IPS-NIHi7 (cell line): Measurements from ENCODE around the gene C1orf105.

ENCODE experiments used
- DNase-seq: peaks from one replicate; pipeline ENCODE4 v3.0.0; 2012; ENCODE audit warnings: mixed read lengths; ENCODE audit errors: extremely low spot score

C1orf105 gene

DNA sequence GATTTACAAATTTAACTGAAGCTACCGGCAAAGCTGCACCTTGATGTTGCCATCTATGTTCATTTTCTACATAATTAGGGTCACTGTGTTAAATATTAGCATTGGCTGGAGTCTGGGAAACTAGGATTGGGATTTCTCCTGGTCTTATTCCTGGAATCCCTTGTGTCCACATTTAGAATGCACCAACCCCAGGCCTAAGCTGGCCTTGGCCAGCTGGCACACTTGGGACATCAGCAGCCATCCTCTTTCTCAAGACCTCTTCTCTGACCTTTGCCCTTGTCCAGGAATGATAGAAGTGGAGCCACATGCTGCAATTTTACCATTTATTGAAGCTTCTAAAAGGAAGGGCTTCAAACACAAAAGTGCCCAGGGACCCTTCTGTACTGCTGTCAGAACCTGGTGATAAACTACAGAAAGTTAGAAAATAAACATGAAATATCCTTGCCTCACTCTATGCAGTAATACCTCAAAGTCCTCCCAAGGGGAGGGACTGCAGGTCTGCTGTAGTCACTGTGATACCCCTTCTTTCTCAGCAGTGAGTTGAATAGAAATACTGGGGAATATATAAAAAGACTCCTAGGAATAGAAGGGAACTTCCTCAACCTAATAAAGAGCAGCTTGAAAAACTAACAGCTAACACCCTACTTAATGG, 37.1 kb downstream of the C1orf105 start:
- no peak for DNase-seq

DNA sequence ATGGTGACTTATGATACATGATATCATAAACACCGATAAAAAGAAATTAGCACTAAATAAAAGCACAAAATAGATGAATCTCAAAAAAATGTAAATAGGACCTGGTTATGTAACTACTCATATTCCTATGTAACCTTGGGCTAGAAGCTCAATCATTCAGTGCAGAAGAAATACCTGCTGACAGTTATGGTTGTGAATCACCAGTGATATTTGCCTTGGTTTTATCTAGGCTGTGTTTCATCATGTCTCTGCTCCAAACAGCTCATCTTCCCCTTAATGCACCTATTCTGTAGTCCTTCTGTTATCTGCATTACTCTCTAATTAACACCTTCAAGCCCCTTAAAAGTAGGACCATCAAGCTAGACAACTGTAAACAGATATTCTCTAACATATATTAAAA, 39.7 kb downstream of the C1orf105 start:
- DNase-seq = no peak

DNA sequence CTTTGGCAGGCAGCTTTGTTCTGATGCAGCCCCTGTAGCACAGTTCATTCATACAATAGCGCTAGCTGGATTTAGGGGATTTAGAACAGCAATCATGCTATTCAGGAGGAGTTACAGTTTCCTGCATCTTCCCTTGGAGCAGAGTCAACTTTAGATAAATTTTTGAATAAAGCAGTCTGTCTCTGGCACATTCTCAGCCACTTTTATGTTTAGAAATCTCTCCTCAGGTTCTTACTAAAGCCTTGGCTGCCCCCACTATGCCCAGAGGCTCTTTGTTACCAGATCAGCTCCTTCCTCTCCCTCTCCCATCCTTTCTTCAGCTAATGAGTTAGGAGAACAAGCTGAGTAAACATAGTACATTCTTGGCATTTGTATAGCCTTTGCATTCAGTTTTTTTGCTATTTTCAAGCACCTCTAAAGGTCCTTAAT, 40.4 kb downstream of the C1orf105 start:
- DNase-seq = no peak

GRCh38 chr1:172465617-172466016, 45.1 kb downstream of the C1orf105 start:
- no peak for DNase-seq

GRCh38 chr1:172466795-172467407, 46.4 kb downstream of the C1orf105 start:
- no peak for DNase-seq

DNA sequence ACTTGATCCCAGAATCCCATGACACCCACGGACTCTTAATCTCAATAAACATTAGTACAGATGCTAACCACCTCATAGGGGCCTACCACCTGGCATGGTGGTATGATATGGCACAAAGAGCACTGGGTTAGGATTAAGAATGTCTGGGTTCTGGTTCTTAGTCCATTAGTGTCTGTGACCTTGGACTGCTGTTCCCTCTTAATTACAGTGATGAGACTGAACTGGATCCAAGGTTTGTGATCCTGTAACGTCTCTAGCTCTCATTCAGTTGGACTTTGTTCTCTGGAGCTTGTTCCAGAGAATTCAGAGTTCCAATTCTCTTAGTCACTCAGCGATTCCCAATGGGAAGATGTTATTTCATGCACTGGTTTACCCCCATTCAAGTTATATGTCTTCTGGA, 47.0 kb downstream of the C1orf105 start:
- DNase-seq = no peak

- no peak for DNase-seq
Measured at GRCh38 chr1:172468296-172468695, 47.8 kb downstream of the C1orf105 start.

- no peak for DNase-seq
Measured at GRCh38 chr1:172469717-172470116, 49.2 kb downstream of the C1orf105 start.

DNA sequence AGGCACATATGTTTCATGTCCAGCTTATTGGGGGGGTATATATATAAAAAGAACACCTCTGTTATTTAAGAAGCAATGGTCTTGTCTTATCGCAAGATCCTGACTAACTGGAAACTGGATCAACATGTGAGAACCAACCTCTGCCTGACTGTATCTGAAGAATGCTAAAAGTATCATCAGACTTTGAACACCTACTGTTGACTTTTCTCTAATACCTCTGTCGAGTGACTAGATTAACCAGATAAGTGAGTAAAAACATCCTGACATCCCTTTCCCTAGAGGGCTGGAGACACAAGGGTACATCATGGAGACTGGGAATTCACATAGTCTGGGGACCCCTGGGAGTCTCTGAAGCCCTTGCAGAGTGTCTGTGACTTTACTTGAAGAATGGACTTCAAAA, 49.7 kb downstream of the C1orf105 start:
- DNase-seq = no peak

GRCh38 chr1:172471666-172472065, 51.2 kb downstream of the C1orf105 start:
- no peak for DNase-seq

GRCh38 chr1:172472495-172472894, 52.0 kb downstream of the C1orf105 start:
- DNase-seq = no peak

GRCh38 chr1:172473302-172473701, 52.8 kb downstream of the C1orf105 start:
- DNase-seq = no peak

- DNase-seq = no peak
Measured at GRCh38 chr1:172473842-172474241, 53.4 kb downstream of the C1orf105 start.

DNA sequence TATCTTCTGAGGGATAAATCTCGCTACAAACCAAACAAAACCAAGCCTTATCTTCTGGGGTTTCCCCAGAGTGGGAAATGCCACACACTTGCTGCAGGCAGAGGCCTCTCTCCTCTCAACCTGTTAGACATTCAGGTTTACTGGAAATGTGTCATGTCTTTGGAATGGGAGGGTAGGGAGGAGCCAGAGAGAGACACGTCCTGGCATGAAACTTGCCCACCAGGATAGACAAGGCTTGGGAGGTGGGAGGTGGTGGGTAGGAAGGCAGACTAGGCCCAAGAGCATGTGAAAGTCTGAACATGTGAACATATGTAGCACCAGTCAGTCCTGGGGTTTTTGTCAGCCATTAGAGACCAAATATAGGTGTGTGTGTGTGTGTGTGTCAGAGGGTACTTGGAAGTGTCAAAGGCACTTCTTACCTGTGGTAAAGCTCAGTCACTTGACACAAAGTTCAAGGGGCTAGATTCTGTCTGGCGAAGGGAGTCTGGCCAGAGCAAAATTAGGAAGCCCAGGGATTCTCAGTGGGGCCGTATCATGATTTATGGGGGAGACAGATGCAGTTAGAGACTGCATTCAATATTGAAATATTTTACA, 55.8 kb downstream of the C1orf105 start:
- DNase-seq = no peak

DNA sequence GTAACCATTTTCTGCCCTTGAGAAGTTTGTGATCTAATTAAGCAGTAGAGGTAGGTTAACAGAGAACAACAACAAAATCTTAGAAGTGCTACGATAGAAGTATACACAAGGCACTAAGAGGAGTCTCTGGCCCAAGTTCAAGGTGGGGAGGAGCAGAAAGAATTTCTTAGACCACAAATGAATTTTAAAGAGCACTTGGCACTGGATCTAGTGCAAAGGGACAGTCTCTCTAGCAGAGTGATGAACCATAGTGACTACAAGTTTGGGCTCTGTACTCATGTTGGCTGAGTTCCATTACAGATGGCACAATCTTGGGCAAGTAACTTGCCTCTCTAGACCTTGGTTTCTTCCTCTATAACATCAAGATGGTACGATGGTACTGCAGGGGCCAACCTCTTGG, 56.7 kb downstream of the C1orf105 start:
- no peak for DNase-seq

- no peak for DNase-seq
Measured at GRCh38 chr1:172477741-172478140, 57.3 kb downstream of the C1orf105 start.

DNA sequence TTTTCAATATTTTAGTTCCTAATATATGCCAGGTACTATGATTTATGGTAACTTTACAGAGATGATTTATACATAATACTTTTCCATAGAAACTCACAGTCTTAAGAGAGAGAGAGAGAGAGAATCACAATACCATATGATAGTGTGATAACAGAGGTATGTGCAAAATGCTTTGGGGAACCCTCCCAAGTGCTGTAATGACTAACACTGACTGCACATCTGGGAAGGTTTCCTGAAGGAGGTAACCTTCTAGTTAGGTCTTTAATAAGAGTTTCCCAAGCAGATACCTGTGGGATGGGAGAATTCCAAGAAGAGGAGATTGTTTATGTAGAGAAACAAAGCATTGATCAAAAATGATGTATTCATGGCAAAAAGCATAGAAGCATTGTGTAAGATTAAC, 58.0 kb downstream of the C1orf105 start:
- DNase-seq = no peak

DNA sequence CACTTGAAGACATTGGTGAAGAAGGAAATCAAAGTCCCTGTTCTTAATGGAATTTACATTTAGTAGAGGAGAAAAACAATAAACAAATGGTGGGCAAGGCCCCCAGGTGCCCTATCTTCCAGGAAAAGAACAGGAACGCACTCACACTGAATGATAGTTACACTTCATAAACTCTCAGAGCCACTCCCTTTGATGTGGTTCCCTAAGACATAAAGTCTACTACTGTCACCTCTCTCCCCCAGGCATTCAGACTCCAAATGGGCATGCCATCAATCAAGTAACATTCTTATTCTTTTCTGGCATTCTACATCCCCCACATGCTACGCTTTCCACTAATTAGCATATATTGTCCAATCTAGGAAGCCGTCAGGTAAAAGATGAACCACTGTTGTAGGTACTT, 59.9 kb downstream of the C1orf105 start:
- no peak for DNase-seq

DNA sequence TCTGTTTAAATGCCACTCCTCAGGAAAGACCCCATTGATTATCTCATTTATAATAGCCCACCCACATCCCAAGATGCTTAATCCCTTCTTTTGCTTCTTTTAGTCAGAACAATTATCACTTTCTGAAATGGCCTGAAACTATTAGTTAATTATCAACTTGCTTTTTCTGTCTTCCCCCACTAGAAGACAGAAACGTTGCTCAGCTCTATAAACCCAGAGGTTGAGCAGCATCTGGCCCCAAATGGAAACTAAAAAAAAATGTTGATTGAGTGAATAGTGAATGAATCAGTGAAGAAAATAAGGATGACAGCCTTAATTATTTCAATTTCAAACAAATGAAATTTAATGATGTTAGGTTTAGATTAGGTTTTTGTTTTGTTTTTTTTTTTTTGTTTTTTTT, 61.6 kb downstream of the C1orf105 start:
- no peak for DNase-seq

- DNase-seq = no peak
Measured at GRCh38 chr1:172483448-172483847, 63.0 kb downstream of the C1orf105 start.

DNA sequence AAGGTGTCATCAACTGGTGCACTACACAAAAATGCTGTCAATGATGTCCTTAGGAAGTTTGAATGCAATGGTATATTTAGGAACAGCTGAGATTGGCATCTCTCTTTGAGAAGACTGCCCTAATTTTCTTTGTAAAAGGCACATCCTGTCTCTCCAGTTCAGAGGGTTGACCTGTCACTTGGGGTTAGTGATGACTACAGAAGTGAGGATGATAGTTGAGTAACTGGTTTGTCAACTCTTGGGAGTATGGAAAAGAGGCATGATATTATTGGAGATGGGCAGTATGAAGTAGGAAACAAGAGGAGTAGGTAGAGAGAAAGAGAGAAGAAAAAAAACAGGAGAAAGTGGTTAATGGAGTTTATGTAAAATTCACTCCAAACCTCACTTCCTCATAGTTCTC, 63.8 kb downstream of the C1orf105 start:
- DNase-seq = no peak

DNA sequence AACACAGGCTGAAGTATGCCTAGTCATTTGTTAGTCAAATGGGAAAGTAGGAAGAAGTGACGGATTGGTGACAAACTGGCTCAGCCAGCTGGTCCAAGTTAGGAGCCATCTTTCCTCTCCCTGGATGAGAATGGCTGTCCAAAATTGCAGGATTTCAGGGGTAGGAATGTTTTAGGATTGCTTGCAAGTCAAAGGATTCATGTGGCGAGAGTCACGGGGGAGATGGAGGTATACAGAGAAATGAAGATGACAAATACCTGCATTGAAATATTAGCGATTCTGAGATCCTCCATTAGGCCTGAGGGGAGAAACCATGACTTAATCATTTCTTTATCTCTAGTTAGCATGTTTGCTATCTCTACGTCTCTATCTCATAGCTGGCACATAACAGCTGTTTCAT, 65.1 kb downstream of the C1orf105 start:
- DNase-seq = no peak

DNA sequence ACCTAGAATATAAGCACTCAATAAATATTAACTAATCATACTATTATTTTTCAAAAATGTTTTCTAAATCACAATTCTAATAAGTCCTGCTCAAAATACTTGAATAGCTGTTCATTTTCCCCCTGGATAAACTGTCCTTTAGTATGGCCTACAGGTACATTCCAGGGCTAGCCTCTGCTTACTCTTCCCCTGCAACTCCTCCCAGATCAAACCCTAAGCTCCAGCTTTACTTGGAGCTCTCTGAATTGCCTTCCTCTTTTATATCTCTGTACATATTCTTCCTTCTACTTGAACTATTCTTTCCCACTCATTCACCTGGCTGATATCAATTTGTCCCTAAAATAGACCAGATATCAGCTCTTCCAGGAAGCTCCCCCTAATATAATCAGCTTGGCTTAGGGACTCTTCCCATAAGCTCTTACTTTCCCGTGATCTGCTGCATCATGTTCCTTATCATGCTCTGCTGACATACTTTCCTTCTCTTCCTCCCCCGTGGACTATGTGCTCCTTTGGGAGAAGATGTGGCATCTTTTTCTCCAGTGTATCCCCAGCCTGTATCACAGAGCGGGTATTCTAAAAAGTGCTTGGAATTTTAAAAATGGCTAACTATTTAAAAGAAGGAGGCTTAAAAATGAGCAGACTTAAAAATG, 66.4 kb downstream of the C1orf105 start:
- DNase-seq = no peak
